ENCODE measurements around the gene MUC6. TPM values are rescaled to one million over a fixed set of nuclear protein-coding genes. Genes with fewer than 3 reads are reported as not detected.

The MUC6 gene
- total and polyA plus RNA-seq, 2 of the 8 experiments (the other 6 are each of a cell fraction or from before 2014, with no cell fraction given): not detected

- Histone ChIP-seq H4K5ac (ENCODE audit: insufficient read length, low read depth, low read length) (no peak overlapping the region), H3K27ac (ENCODE audit: low read depth, low read length) (no peak overlapping the region), H3K79me1 (ENCODE audit: low read depth, low read length) (no peaks in the 10 kb centered on the region), H2AK5ac (ENCODE audit: low read depth, low read length) (no peak overlapping the region), H3K9ac (replicated peaks in 1 of 4; ENCODE audit: extremely low read depth in 1 of 4, low read depth in 3 of 4, low read length in 3 of 4) (no peak overlapping the region), H3K4me1 (replicated peaks in 1 of 4; ENCODE audit: control insufficient read depth in 3 of 4, insufficient read depth in 4 of 4, low read length in 3 of 4) (peaks cover 0 to 3% (median 0%) of the 10 kb centered on the region in 4 experiments; a peak in 2 of 7 replicates), H3K9me3 (ENCODE audit: insufficient read depth in 2 of 2, low read depth in 1 of 2, low read length in 1 of 2) (no peaks in the 10 kb centered on the region), H2BK20ac (ENCODE audit: low read length) (no peak overlapping the region), H3K14ac (ENCODE audit: insufficient read length) (no peak overlapping the region), H2BK5ac (ENCODE audit: low read depth, low read length) (no peak overlapping the region), H4K8ac (ENCODE audit: extremely low read depth, insufficient read depth, low read length) (no peak overlapping the region), H2BK12ac (ENCODE audit: low read depth, low read length) (no peak overlapping the region), H3K18ac (ENCODE audit: extremely low read depth, low read length) (no peak overlapping the region; the same call in 1 of the 2 replicates), H3K4me2 (ENCODE audit: insufficient read depth in 1 of 2, low read depth in 2 of 2, low read length in 2 of 2) (no peak overlapping the region), H3K4me3 (ENCODE audit: extremely low read depth in 1 of 4, insufficient read depth in 2 of 4, low read depth in 3 of 4, low read length in 4 of 4) (no peak overlapping the region), H3K36me3 (ENCODE audit: control insufficient read depth in 2 of 4, insufficient read depth in 4 of 4, low read length in 3 of 4) (no peaks in the 10 kb centered on the region), H3K56ac (replicated peaks; ENCODE audit: insufficient read length, low read depth, low read length) (no peak overlapping the region), H3K27me3 (replicated peaks in 1 of 4; ENCODE audit: control insufficient read depth in 3 of 4, extremely low read depth in 1 of 4, insufficient read depth in 3 of 4, low read length in 3 of 4) (peaks cover 0 to 2% (median 0%) of the 10 kb centered on the region in 4 experiments; a peak in 1 of 7 replicates), H3K4ac (replicated peaks; ENCODE audit: insufficient read length, low read depth, low read length) (no peak overlapping the region), H4K20me1 (replicated peaks in 1 of 2; ENCODE audit: control insufficient read depth in 1 of 2, insufficient read depth in 2 of 2, low read length in 2 of 2) (peaks cover 0 to 2% of the 10 kb centered on the region in 2 experiments), H3K23me2 (ENCODE audit: low read depth, low read length) (peaks cover 6% of the 10 kb centered on the region; the same call in 1 of the 2 replicates), H4K91ac (replicated peaks; ENCODE audit: insufficient read length, low read length) (no peak overlapping the region), H2BK15ac (ENCODE audit: low read length) (no peak overlapping the region), H3K79me2 (ENCODE audit: control insufficient read depth in 1 of 2, insufficient read depth in 2 of 2, low read length in 2 of 2) (no peaks in the 10 kb centered on the region), H2AFZ (ENCODE audit: low read length) (no peak overlapping the region), H3K23ac (ENCODE audit: insufficient read length) (no peak overlapping the region), H2BK120ac (replicated peaks; ENCODE audit: low read depth, low read length) (no peak overlapping the region)
- FAIRE-seq: no peak
- WGBS, 2 experiments (ENCODE audit: extremely low coverage in 1 of 2, insufficient coverage in 1 of 2, insufficient read length in 1 of 2, insufficient replicate concordance in 2 of 2, low coverage in 1 of 2, low lambda C conversion rate in 2 of 2, missing lambda C conversion rate in 1 of 2): 79% methylated on average over 9 of the region's 9 CpGs; no CpG with 5 or more reads in 1 of the 2 experiments
- CTCF ChIA-PET (ENCODE audit: partially characterized antibody): no interaction called here
- TF ChIP-seq HDAC2 (IDR thresholded peaks at IDR 0.05; ENCODE audit: borderline replicate concordance in 1 of 2, low read depth in 2 of 2, low read length in 2 of 2) (no peak), TCF12 (IDR thresholded peaks at IDR 0.05; ENCODE audit: low read depth, low read length) (no peak), GTF2F1 (IDR thresholded peaks at IDR 0.05; ENCODE audit: borderline replicate concordance, low read depth, low read length) (no peak), SIN3A (conservative IDR thresholded peaks at IDR 0.05 in 1 of 2, IDR thresholded peaks at IDR 0.05 in 1 of 2; ENCODE audit: low read depth in 1 of 2, low read length in 2 of 2) (no peak), RXRA (IDR thresholded peaks at IDR 0.05; ENCODE audit: insufficient read depth, low read depth, low read length) (no peak), POLR2AphosphoS5 (IDR thresholded peaks at IDR 0.05; ENCODE audit: low read depth, low read length) (no peak), SP4 (IDR thresholded peaks at IDR 0.05; ENCODE audit: low read length) (no peak), FOSL1 (IDR thresholded peaks at IDR 0.05; ENCODE audit: insufficient read depth, low read depth, low read length) (no peak), EGR1 (IDR thresholded peaks at IDR 0.05; ENCODE audit: borderline replicate concordance, low read depth, low read length) (no peak), SP1 (IDR thresholded peaks at IDR 0.05; ENCODE audit: low read depth, low read length) (no peak)
- DNase-seq (ENCODE audit: low read depth in 1 of 2, low spot score in 2 of 2): no peak
- POLR2A ChIA-PET (ENCODE audit: partially characterized antibody): no interaction called here
Measured at GRCh38 chr11:1070594-1071462, 34.3 kb upstream of the MUC6 start.

All from H1 (cell line).